ENCODE results near the gene ST3GAL4. TPM values are rescaled to one million over a fixed set of nuclear protein-coding genes. Genes with fewer than 3 reads are reported as not detected.

Gene ST3GAL4
- polyA plus RNA-seq, 1 of the 3 experiments (the other 2 are of a cell fraction): 32.0 TPM

GRCh38 chr11:126444072-126444471 lies 88.6 kb downstream of the ST3GAL4 start:
- POLR2A ChIA-PET: interaction anchor here (1.1 to 2.9 kb wide), 2 partner anchors 11 to 36 kb away, joined by 3 to 9 read pairs; no protein-coding TSS in a partner anchor
- WGBS (ENCODE audit: low lambda C conversion rate): 88% methylated on average over 7 of the region's 7 CpGs
- TF ChIP-seq, protein P1, sequence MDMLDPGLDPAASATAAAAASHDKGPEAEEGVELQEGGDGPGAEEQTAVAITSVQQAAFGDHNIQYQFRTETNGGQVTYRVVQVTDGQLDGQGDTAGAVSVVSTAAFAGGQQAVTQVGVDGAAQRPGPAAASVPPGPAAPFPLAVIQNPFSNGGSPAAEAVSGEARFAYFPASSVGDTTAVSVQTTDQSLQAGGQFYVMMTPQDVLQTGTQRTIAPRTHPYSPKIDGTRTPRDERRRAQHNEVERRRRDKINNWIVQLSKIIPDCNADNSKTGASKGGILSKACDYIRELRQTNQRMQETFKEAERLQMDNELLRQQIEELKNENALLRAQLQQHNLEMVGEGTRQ (IDR thresholded peaks at IDR 0.05; ENCODE audit: borderline replicate concordance, low read depth, low read length): no peak
- TF ChIP-seq GATA2 (CRISPR knock-in tag; IDR thresholded peaks at IDR 0.05) (no peak), EP300 (IDR thresholded peaks at IDR 0.05; ENCODE audit: borderline replicate concordance in 1 of 2, low read depth in 1 of 2, low read length in 1 of 2) (no peak)

GRCh38 chr11:126446581-126446980 lies 91.1 kb downstream of the ST3GAL4 start:
- Histone ChIP-seq H2AFZ (ENCODE audit: low read depth) (no peak overlapping the region), H3K9ac (no peak overlapping the region), H3K9me3 (no peaks in the 10 kb centered on the region), H3K4me3 (ENCODE audit: low read depth in 2 of 2, low read length in 1 of 2) (no peak overlapping the region), H4K20me1 (ENCODE audit: insufficient read depth) (no peaks in the 10 kb centered on the region), H3K27me3 (ENCODE audit: insufficient read depth) (no peaks in the 10 kb centered on the region), H3K79me2 (ENCODE audit: insufficient read depth) (no peaks in the 10 kb centered on the region), H3K9me2 (no peaks in the 10 kb centered on the region), H3K36me3 (replicated peaks in 1 of 2; ENCODE audit: control insufficient read depth in 1 of 2, insufficient read depth in 2 of 2, low read length in 1 of 2) (no peaks in the 10 kb centered on the region), H3K4me1 (ENCODE audit: control insufficient read depth in 1 of 2, insufficient read depth in 2 of 2, low read depth in 1 of 2, low read length in 1 of 2) (peaks cover 0 to 13% of the 10 kb centered on the region in 2 experiments; a peak in 1 of 4 replicates), H3F3A (replicated peaks; ENCODE audit: insufficient read depth) (peaks cover 15% of the 10 kb centered on the region), H3K27ac (ENCODE audit: low read depth in 2 of 2, low read length in 1 of 2) (no peak overlapping the region), H3K4me2 (no peak overlapping the region)
- POLR2A ChIA-PET: no interaction called here
- 87% methylated on average over 5 of the region's 10 CpGs for WGBS (ENCODE audit: low lambda C conversion rate)
- CTCF ChIA-PET: interaction anchor here (1.0 to 3.1 kb wide), 3 partner anchors 34 to 543 kb away, joined by 3 to 15 read pairs (median 3); no protein-coding TSS in a partner anchor
- no peak for DNase-seq
- TF ChIP-seq FOXM1 (IDR thresholded peaks at IDR 0.05; ENCODE audit: low read depth): no peak
- no peak for TF ChIP-seq ELF1 (IDR thresholded peaks at IDR 0.05)
- TF ChIP-seq, protein P2, sequence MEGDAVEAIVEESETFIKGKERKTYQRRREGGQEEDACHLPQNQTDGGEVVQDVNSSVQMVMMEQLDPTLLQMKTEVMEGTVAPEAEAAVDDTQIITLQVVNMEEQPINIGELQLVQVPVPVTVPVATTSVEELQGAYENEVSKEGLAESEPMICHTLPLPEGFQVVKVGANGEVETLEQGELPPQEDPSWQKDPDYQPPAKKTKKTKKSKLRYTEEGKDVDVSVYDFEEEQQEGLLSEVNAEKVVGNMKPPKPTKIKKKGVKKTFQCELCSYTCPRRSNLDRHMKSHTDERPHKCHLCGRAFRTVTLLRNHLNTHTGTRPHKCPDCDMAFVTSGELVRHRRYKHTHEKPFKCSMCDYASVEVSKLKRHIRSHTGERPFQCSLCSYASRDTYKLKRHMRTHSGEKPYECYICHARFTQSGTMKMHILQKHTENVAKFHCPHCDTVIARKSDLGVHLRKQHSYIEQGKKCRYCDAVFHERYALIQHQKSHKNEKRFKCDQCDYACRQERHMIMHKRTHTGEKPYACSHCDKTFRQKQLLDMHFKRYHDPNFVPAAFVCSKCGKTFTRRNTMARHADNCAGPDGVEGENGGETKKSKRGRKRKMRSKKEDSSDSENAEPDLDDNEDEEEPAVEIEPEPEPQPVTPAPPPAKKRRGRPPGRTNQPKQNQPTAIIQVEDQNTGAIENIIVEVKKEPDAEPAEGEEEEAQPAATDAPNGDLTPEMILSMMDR (IDR thresholded peaks at IDR 0.05): no peak
- TF ChIP-seq SMC3 (IDR thresholded peaks at IDR 0.05; ENCODE audit: low read depth, low read length): no peak
- TF ChIP-seq TAF1 (IDR thresholded peaks at IDR 0.05; ENCODE audit: borderline replicate concordance, low read depth, low read length): no peak
- no peak for TF ChIP-seq RCOR1 (IDR thresholded peaks at IDR 0.05; ENCODE audit: low read length)
- TF ChIP-seq EP300 (IDR thresholded peaks at IDR 0.05; ENCODE audit: borderline replicate concordance in 1 of 2, low read depth in 1 of 2, low read length in 1 of 2): no peak
- no peak for TF ChIP-seq YY1 (IDR thresholded peaks at IDR 0.05; ENCODE audit: low read depth)
- TF ChIP-seq EZH2phosphoT487 (IDR thresholded peaks at IDR 0.05; ENCODE audit: borderline replicate concordance, low read depth): no peak
- TF ChIP-seq, protein P3, sequence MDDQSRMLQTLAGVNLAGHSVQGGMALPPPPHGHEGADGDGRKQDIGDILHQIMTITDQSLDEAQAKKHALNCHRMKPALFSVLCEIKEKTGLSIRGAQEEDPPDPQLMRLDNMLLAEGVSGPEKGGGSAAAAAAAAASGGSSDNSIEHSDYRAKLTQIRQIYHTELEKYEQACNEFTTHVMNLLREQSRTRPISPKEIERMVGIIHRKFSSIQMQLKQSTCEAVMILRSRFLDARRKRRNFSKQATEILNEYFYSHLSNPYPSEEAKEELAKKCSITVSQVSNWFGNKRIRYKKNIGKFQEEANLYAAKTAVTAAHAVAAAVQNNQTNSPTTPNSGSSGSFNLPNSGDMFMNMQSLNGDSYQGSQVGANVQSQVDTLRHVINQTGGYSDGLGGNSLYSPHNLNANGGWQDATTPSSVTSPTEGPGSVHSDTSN (IDR thresholded peaks at IDR 0.05): no peak
- TF ChIP-seq GABPA (IDR thresholded peaks at IDR 0.05; ENCODE audit: low read depth): no peak
- TF ChIP-seq GATA2 (CRISPR knock-in tag; IDR thresholded peaks at IDR 0.05): no peak
- no peak for TF ChIP-seq CHD2 (IDR thresholded peaks at IDR 0.05; ENCODE audit: low read length, partially characterized antibody)
- no peak for TF ChIP-seq RAD21 (IDR thresholded peaks at IDR 0.05; ENCODE audit: low read length)
- no peak for TF ChIP-seq USF1 (IDR thresholded peaks at IDR 0.05; ENCODE audit: borderline replicate concordance, low read depth)
- no peak for TF ChIP-seq FOSL2 (IDR thresholded peaks at IDR 0.05; ENCODE audit: borderline replicate concordance, low read depth)
- no peak for TF ChIP-seq NRF1 (IDR thresholded peaks at IDR 0.05; ENCODE audit: low read depth, low read length)
- TF ChIP-seq TEAD4 (IDR thresholded peaks at IDR 0.05; ENCODE audit: borderline replicate concordance, insufficient read depth): no peak

More at GRCh38 chr11:126444072-126444471, 88.6 kb downstream of the ST3GAL4 start:
- Histone ChIP-seq H3K4me1 (ENCODE audit: control insufficient read depth in 1 of 2, insufficient read depth in 2 of 2, low read depth in 1 of 2, low read length in 1 of 2) (peaks cover 0 to 20% of the 10 kb centered on the region in 2 experiments; a peak in 1 of 4 replicates), H3K9ac (no peak overlapping the region), H3K36me3 (replicated peaks in 1 of 2; ENCODE audit: control insufficient read depth in 1 of 2, insufficient read depth in 2 of 2, low read length in 1 of 2) (no peaks in the 10 kb centered on the region), H3K4me3 (ENCODE audit: low read depth in 2 of 2, low read length in 1 of 2) (no peak overlapping the region), H3K9me2 (no peaks in the 10 kb centered on the region), H2AFZ (ENCODE audit: low read depth) (no peak overlapping the region), H3K4me2 (no peak overlapping the region), H3K27ac (ENCODE audit: low read depth in 2 of 2, low read length in 1 of 2) (no peak overlapping the region), H4K20me1 (ENCODE audit: insufficient read depth) (no peaks in the 10 kb centered on the region), H3K79me2 (ENCODE audit: insufficient read depth) (no peaks in the 10 kb centered on the region), H3K27me3 (ENCODE audit: insufficient read depth) (no peaks in the 10 kb centered on the region), H3F3A (replicated peaks; ENCODE audit: insufficient read depth) (no peaks in the 10 kb centered on the region), H3K9me3 (no peaks in the 10 kb centered on the region)
- DNase-seq: no peak
- CTCF ChIA-PET: interaction anchor here (1.1 to 7.8 kb wide), 8 partner anchors 10 to 547 kb away, joined by 3 to 153 read pairs (median 6); no protein-coding TSS in a partner anchor
